Stimulated activated CD4-positive, alpha-beta T cell treated with anti-CD3 and anti-CD28 coated beads, Interleukin-1b, Interleukin-23, amount 100 ng/mL, for 48 hours (primary cell): ENCODE results near the gene GSTM1.
"Not testable (repeated sequence)": the region's sequence is repeated elsewhere in the genome, so short reads cannot be mapped to it uniquely, and the experiment has no call there.

Source experiments
- DNase-seq: peaks from one replicate; pipeline ENCODE4 v3.0.0-alpha.2; 2020

GSTM1 gene

GRCh38 chr1:109660691-109661026 lies 27.0 kb upstream of the GSTM1 start:
- DNase-seq: not testable (repeated sequence)

GRCh38 chr1:109661391-109661790 lies 26.2 kb upstream of the GSTM1 start:
- DNase-seq: no peak

GRCh38 chr1:109664671-109665070 lies 22.9 kb upstream of the GSTM1 start:
- DNase-seq: no peak

GRCh38 chr1:109667452-109668122 lies 20.0 kb upstream of the GSTM1 start, which contains the start of gene GSTM2:
TSS of gene GSTM2 (plus strand) at chr1:109668057. CDS start at chr1:109668116, 59 bp downstream.
- peak; percentile 84 for DNase-seq

- DNase-seq: no peak
Observed at GRCh38 chr1:109668123-109668775, 19.4 kb upstream of the GSTM1 start.

GRCh38 chr1:109669246-109669948 lies 18.2 kb upstream of the GSTM1 start:
- DNase-seq: no peak

- not testable (repeated sequence) for DNase-seq
Observed at GRCh38 chr1:109669949-109670302, 17.7 kb upstream of the GSTM1 start.

- DNase-seq: no peak
Observed at GRCh38 chr1:109671067-109671466, 16.6 kb upstream of the GSTM1 start.

- not testable (repeated sequence) for DNase-seq
Observed at GRCh38 chr1:109673861-109674260, 13.8 kb upstream of the GSTM1 start.

GRCh38 chr1:109676683-109677381 lies 10.8 kb upstream of the GSTM1 start:
- DNase-seq: not testable (repeated sequence)

GRCh38 chr1:109677459-109677858 lies 10.2 kb upstream of the GSTM1 start:
- no peak for DNase-seq

- DNase-seq: not testable (repeated sequence)
Observed at GRCh38 chr1:109678637-109679036, 9.0 kb upstream of the GSTM1 start.

- DNase-seq: not testable (repeated sequence)
Observed at GRCh38 chr1:109684777-109685176, 2.8 kb upstream of the GSTM1 start.

GRCh38 chr1:109685399-109685798 lies 2.2 kb upstream of the GSTM1 start:
- not testable (repeated sequence) for DNase-seq

- DNase-seq: not testable (repeated sequence)
Observed at GRCh38 chr1:109685890-109686289, 1.7 kb upstream of the GSTM1 start.

- DNase-seq: not testable (repeated sequence)
Observed at GRCh38 chr1:109687109-109687508, 508 bp upstream of the GSTM1 start.

- no peak for DNase-seq
Observed at GRCh38 chr1:109689844-109690405, 2.3 kb downstream of the GSTM1 start.

GRCh38 chr1:109691759-109692158 lies 4.1 kb downstream of the GSTM1 start:
- no peak for DNase-seq

GRCh38 chr1:109694400-109694799 lies 6.8 kb downstream of the GSTM1 start:
- not testable (repeated sequence) for DNase-seq

- not testable (repeated sequence) for DNase-seq
Observed at GRCh38 chr1:109695138-109695537, 7.5 kb downstream of the GSTM1 start.

GRCh38 chr1:109697066-109697465 lies 9.4 kb downstream of the GSTM1 start:
- no peak for DNase-seq

GRCh38 chr1:109697861-109698260 lies 10.2 kb downstream of the GSTM1 start:
- not testable (repeated sequence) for DNase-seq

GRCh38 chr1:109702940-109703339 lies 15.3 kb downstream of the GSTM1 start:
- DNase-seq: not testable (repeated sequence)
